GM21526 (cell line): ENCODE results near the gene PNKP.

Experiments
- ATAC-seq: cut with Tn5 transposase; IDR thresholded peaks from one replicate; pipeline ENCODE4 v1.9.1; 2021; ENCODE audit warnings: moderate library complexity; ENCODE audit not compliant: unreplicated experiment, low FRiP score

PNKP gene

DNA sequence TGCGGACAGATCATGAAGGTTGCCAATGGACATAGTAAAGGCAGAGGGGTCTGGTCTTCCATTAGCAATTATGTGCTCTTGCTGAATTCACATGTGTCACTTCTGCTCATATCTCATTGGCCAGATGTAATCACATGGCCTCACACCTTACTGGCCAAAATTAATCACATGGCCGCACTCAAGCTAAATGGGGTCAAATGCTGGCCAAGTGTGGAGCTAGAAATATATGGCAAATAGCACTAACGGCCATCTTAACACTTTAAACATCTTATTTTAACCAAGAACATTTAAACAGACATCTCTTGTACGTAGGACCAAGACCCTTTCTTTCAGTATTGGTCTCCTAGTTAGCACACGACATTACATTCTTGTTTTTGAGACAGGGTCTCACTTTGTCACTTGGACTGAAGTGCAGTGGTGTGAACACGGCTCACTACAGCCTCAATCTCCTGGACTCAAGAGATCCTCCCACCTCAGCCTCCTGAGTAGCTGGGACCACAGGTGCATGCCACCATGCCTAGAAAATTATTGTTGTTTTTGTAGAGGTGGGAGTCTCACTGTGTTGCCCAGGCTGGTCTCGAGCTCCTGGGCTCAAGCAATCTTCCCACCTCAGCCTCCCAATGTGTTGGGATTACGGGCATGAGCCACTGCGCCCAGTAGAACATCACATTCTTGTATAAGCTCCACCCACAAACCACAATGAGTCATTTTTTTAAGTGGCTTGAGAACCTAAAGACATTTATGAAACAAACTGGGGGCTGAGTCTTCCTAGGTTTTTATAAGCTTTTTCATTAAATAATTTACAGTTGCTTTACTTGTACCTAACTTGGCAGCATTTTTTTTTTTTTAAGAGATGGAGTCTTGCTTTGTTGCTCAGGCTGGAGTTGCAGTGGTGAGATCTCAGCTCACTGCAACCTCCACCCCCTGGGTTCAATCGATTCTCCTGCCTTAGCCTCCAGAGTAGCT is 19.4 kb downstream of the PNKP start:
- ATAC-seq = no peak

DNA sequence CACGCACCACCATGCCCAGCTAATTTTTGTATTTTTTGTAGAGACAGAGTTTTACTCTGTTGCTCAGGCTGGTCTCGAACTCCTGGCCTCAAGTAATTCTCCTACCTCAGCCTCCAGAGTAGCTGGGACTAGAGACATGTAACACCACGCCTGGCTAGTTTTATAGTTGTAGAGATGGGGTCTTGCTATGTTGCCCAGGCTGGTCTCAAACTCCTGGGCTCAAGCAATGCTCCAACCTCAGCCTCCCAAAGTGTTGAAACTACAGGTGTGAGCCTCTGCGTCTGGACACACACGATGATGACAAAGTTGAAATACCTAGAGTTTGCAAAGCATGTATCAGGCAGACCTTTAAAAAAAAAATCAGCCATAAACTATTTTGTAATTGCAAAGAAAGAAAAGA is 21.0 kb downstream of the PNKP start:
- ATAC-seq = no peak

DNA sequence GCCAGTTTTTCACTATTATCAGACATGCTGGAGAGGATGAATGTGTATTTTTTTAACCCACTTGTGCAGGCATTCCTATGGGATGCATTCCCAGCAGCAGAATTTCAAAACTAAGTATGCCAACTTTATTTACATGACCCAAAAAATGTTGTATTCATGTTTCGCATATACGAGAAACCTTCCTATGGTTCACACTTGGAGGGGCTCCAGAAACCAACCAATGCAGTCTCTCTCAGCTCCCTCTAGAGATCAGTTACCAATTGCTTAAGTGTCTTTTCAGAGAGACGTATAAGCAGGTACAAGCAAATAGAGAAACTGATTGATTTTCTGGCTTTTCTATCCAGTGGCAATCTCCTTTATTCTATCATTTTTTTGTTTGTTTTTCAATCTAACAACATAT is 22.0 kb downstream of the PNKP start:
- ATAC-seq = no peak

DNA sequence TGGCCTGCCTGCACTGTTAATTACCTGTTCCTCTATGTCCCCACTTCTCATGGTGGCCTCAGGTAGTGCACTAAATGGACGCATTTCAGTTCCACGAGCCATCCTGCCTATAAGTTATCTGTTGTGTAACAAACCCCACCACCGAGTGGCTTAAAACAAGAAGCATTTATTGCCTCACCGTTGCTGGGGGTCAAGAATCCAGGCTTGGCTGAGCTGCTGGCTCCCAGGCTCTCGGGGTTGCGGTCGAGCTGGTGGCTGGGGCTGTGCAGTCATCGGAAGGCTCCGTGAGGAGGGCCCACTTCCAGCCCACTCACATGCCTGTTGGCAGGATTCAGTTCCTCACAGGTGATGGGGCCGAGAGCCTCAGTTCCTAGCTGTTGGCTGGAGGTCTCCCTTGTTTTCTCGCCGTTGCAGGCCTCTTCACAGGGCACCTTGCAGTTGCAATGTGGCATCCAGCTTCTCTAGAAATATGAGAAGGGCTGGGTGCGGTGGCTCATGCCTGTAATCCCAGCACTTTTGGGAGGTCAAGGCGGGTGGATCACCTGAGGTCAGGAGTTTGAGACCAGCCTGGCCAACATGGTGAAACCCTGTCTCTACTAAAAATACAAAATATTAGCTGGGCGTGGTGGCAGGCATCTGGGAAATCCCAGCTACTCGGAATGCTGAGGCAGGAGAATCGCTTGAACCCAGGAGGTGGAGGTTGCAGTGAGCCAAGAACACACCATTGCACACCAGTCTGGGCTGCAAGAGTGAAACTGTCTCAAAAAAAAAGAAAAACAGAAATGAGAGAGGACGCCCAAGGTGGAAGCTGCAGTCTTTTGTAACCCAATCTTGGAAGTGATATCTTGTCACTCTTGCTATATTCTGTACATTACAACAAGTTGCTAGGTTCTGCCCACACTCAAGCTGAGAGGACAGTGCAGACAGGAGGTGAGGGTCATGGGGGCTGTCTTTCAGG is 23.0 kb downstream of the PNKP start:
- no peak for ATAC-seq

DNA sequence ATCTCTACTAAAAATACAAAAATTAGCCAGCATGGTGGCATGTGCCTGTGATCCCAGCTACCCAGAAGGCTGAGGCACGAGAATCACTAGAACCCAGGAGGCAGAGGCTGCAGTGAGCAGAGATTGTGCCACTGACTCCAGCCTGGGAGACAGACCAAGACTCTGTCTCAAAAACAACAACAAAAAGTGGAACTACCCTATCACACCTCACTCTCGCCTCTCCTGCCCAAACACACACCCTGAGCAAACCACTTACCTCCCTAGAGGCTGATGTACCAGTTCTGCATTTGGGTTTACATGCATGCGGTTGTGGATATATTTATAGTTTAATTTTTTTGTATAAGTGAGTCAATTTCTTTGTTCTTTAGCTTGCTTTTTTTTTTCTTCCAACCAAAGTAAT is 24.1 kb downstream of the PNKP start:
- ATAC-seq = no peak

DNA sequence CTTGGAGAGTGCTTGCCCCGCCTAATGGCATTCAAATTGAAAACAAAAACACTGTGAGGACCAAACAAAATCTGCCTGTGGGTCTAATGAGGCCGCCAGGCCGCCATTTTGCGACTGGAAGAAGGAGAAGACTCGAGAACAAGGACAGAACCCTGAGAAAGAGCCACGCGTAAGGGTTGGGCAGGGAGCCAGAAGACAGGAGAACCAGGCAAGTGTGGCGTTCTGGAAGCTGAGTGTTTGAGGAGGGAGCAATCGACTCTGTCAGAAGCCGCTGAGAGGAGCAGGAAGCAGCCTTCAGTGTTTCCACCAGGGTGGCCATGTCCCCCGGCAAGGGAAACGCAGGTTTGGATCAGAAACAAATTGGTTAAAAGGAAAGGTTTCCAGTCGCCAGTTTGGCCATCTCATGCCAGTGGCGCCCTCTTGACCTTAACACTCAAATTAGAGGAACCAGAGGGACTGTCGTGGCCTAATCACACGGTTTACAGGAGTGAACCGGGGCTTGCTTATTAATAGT is 26.6 kb downstream of the PNKP start:
- ATAC-seq = no peak

DNA sequence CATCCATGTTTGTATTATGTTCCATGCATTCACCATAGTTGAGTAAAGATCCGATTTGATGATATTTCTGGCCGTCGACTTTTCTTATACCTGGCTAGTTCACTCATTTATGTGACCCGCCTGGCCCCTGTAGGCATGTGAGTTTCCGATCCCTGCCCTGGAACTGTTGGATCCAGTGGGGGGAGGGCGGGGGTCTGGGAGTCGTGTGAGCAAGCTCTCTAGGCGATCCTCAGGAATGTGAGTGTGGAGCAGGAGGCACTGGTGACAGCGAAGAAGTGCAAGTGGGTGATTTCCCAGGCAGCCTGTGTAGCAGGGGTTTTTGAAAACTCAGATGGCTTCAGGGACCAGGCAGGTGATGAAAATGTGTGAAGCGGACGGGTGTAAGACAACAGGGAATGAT is 27.1 kb downstream of the PNKP start:
- ATAC-seq = no peak

DNA sequence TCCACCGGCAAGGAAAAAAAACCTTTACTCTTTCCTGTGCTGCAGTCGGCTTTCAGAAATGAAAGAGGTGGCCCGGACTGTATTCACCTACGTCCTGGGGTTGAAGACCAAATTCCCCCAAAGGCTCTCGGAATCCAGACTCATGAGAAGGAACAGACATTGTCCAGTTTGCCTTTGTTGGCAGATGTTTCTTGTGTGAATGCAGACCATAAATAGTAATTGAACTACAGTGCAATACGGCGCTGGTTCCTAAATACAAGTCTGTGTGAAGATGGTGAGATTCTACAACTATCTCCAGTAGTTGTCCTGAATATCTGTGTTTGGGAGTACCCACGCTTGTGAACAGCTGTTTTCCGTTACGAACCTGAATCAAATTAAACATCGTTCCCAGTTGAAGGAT is 27.7 kb downstream of the PNKP start:
- no peak for ATAC-seq

DNA sequence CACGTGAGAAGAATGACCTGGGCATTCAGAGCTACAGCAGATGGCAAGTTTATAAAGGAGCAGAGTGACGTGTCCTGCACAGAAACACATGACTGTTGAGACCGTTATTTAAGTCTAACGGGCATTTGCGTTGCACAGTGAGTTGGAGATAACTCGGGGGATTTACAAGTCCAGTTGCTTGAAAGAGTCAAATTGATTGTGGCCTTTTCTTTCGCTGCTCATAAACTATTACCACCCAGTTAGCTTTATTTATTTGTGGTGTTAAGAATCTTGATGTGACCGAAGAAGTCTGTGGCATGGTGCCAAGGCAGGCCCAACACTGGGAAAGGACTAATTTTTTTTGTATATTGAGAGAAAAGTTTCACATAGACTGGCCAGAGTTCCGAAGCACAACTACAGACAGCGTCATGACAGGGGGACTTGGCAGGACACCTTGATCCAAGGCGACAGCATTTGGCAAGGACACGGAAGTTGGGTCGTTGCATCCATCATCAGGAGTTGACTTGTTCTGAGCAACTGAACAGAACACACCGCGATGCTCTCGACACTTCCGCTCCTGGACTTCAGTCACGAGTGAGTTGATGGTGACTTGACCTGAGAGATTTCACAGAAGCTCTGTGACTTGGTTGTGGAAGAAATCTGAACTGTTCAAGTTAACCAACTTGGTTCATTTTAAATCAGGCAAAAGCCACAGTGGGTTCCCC is 28.3 kb downstream of the PNKP start:
- ATAC-seq = no peak

DNA sequence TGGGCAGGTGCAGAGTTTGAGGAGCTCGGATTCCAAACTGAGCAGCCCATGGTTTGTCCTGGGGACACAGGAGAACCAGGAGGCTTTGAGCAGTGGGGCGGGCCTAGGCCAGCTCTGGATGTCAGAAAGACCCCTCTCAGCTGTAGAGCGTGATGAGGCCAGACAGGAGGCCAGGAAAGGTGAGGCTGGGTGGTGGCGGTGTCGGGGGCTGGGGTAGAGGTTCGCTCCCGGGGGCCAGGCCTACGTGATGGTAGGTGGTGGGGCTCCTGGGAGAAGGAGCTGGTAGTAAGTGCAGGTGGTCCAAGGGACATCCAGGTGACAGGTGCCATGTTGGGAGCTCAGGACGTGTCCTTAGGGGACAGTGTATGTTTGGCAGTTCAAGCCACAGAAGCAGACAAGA is 30.0 kb downstream of the PNKP start:
- ATAC-seq = no peak

DNA sequence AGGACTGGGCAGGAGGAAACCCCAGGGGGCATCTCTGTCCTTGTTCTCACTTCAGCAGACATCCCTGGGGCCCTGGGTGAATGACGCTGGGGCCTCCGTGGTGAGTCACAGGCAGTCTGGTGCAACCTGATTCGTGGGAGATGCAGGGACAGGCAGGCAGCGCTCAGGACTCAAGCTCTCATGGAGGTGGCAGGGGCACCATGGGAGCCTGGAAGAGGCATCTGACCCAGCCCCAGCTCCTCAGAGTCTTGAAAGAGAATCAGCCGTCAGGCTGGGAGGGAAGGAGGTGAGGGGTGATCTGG is 30.4 kb downstream of the PNKP start:
- no peak for ATAC-seq

DNA sequence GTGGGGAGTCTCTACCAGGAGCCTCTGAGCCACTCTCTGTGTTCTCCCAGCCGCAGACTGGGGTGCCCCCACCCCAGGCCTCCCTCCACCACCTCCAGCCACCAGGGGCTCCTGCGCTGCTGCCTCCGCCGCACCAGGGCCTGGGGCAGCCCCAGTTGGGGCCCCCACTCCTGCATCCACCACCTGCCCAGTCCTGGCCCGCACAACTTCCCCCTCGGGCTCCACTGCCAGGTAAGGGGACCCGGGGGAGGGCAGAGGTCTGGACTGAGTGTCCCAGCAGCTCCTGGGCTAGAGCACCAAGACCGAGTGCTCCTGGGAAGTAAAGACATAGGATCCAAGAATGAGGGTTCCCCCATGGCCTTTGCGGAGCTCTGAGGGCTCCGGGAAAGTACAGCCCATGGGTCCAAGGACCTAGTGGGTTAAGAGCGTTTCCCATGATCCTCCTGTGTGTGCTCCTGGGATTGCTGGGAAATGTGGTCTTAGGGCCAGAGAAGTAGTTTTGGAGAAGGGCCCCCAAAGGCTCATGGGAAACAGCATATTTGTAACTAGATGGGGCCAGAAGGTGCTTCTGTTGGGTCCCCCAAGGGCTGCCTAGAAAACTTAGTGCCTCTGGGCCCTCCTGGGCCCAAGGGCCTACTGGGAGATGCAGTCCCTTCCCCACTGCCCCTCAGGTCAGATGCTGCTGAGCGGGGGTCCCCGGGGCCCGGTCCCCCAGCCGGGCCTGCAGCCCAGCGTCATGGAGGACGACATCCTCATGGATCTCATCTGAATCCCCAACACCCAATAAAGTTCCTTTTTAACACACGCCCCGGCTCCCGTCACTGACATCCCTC is 31.0 kb downstream of the PNKP start:
- no peak for ATAC-seq

DNA sequence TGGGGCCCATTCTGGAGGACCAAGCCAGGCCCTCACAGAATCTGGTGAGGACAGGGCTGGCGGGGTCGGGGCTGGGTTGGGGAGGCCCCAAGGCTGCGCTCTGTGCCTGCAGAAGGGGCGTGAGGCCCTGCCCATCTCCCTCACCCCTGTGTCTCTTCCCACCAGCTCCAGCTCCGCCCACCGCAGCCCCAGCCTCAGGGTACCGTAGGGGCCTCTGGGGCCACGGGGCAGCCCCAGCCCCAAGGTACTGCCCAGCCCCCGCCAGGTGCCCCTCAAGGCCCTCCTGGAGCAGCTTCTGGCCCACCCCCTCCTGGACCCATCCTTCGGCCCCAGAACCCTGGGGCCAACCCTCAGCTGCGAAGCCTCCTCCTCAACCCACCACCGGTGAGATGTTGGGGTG is 31.8 kb downstream of the PNKP start:
- ATAC-seq = no peak

DNA sequence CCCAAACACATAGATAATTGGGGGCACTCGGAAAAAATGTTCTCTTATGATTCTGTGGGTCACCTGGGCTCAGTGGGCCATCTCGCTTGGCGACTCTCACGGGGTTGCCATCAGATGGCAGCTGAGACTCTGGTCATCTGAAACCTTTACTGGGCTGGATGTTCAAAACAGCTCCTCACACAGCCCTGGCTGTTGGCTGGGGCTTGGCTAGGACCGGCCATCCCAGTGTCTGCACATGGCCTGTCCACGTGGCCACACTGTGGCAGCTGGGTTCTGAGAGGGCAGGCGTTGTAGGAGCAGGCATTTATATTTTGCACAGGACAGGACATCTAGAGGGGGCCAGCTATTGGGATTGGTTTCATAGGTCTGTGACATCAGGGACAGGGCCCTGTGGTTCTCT is 33.8 kb downstream of the PNKP start:
- ATAC-seq = no peak

DNA sequence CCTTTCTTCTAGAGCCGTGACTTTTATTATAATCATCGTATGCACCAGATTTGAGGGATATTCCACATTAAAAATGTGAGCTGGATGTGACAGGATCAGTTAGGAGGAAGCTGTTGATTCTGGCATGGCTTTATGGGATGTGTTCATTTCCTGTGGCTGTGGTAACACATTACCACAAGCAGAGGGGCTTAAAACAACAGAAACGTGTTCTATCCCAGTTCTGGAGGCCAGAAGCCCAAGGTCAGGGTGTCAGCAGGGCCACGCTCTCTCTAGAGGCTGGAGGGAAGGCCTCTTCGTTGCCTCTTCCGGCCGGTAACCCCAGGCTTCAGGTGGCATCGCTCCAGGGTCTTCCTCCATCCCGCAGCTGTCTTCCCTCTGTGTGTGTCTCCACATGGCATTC is 34.8 kb downstream of the PNKP start:
- ATAC-seq = no peak

DNA sequence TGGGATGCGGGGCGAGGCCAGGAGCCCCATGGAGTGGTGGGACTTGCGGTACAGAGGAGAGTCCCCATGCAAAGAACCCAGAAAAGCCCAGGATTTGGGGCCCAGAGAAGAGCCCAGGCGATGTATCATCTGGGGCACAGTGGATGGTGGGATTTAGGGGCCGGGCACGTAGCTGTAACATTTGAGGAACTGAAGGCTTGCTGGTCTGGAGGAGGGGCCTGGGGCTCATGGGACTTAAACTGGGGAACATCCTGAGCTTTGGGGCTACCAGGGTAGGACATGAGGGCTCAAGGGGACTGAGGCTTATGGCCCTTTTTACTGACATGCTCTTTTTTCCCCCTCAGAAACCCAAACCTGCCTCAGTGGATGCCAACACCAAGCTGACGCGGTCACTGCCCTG is 35.8 kb downstream of the PNKP start:
- ATAC-seq = no peak

DNA sequence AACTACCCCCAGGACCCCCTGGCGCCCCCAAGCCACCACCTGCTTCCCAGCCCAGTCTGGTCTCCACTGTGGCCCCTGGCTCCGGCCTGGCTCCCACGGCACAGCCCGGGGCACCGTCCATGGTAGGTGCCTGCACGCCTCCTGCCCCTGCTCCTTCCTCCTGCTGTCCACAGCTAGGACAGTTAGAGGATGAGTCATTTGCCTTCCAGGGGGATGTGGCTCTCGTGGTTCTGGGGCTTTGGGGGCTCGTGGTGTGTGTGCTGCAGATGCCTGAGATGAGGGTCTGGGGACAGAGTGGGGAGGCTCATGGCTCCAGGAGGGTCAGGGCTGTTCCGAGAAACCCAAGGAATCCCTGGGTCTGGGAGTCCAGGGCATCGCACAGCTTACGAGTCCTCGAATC is 36.6 kb downstream of the PNKP start:
- no peak for ATAC-seq

DNA sequence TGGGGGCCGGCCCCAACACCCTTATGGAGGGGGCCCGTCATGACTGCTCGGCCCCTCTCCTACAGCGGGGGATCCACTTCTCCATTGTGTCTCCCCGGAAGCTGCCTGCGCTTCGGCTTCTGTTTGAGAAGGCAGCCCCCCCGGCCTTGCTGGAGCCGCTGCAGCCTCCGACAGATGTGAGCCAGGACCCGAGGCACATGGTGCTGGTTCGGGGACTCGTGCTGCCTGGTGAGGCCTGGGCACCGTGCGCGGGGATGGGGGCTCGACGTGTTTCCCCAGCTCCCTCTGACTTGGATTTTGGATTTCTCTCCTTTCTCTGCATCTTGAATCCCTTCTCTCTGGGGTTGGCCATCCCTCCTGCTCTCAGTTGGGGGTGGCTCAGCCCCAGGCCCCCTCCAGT is 37.7 kb downstream of the PNKP start:
- ATAC-seq = no peak

DNA sequence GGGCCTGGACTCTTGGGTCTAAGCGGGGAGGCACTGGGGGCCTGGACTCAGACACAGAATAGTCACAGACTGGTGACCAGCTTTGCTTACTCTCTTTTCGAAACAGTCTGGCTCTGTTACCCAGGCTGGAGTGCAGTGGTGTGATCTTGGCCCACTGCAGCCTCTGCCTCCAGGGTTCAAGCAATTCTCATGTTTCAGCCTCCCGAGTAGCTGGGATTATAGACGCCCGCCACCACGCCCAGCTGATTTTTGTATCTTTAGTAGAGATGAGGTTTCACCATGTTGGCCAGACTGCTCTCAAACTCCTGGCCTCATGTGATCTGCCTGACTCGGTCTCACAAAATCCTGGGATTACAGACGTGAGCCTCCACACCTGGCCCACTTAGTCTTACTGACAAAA is 38.2 kb downstream of the PNKP start:
- ATAC-seq = no peak

DNA sequence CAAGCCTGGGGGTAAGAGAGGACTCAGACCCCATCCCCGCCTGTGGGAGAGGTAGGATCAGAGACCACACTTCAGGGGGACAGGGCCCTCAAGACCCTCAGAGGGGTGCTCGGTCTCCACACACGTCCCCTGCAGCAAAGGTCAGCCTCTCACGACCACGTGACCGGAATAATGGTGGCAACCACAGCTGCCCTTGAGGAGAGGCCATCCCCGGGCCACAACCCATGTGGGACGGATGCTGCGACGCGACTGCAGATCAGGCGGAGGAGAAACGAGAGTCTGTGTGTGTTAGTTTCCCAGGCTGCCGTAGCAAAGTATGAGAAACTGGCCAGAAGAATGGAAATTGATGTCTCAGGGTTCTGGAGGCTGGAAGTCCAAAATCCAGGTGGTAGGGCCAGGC is 40.3 kb downstream of the PNKP start:
- ATAC-seq = no peak
